Esophagus squamous epithelium (tissue), 5 donors: ENCODE measurements around the gene C12orf76. TPM values are rescaled to one million over a fixed set of nuclear protein-coding genes. Genes with fewer than 3 reads are reported as not detected.

Experiments used
- DNase-seq: peaks from one replicate; lab custom pipeline; 2025; lab: John Stamatoyannopoulos, UW
- H3K27ac ChIP-seq, 4 donors: fragments of 200-600 bp; sonication (generic); one replicate each; pipeline ENCODE4 v1.5.1; 2016 to 2019; ENCODE audit warnings: mild to moderate bottlenecking in 1 of 4
- H3K27me3 ChIP-seq, 4 donors: fragments of 200-600 bp; sonication (generic); 1 replicate in 3 of 4; 2 replicates in 1 of 4; pipeline versions ENCODE4 v1.5.1 to v1.6.0; 2017 to 2021; ENCODE audit warnings: antibody characterized with exemption in 1 of 4
- H3K36me3 ChIP-seq, 3 donors: fragments of 200-600 bp; sonication (generic); one replicate each; pipeline ENCODE4 v1.5.1; 2016 to 2019
- H3K4me1 ChIP-seq, 3 donors: fragments of 200-600 bp; sonication (generic); one replicate each; pipeline ENCODE4 v1.5.1; 2017 to 2019
- H3K4me3 ChIP-seq, 4 donors: fragments of 200-600 bp; sonication (generic); 1 replicate in 3 of 4; 2 replicates in 1 of 4; pipeline ENCODE4 v1.5.1; 2016 to 2019; ENCODE audit warnings: mild to moderate bottlenecking in 2 of 4, moderate library complexity in 1 of 4
- H3K9me3 ChIP-seq, 3 donors: fragments of 200-600 bp; sonication (generic); one replicate each; pipeline ENCODE4 v1.5.1; 2016 to 2019
- CTCF ChIP-seq, 6 experiments: fragments of 450-650 bp in 4 of 6; fragments of 200-600 bp in 2 of 6; sonication (generic) in 2 of 6; IDR thresholded peaks; one replicate each; pipeline ENCODE4 v1.5.1; 2016 to 2019; ENCODE audit warnings: antibody characterized with exemption in 6 of 6, mild to moderate bottlenecking in 4 of 6, moderate library complexity in 4 of 6
- POLR2A ChIP-seq, 4 donors: fragments of 450-650 bp; IDR thresholded peaks; one replicate each; pipeline ENCODE4 v1.6.1; 2017; ENCODE audit warnings: antibody characterized with exemption in 4 of 4, mild to moderate bottlenecking in 4 of 4, moderate library complexity in 3 of 4
- WGBS, 2 donors: methylation state at CpG; one replicate each; pipeline ENCODE4 v1.1.5; 2018; 5-methylcytosine and 5-hydroxymethylcytosine counted together
- intact Hi-C: fragments of 100-400 bp; cut with DNase I; formaldehyde crosslinking; loops from one replicate; pipeline ENCODE4 v1.15.0; 2022
- small RNA-seq, 4 donors: library from RNA; depleted of rRNA; stranded (forward); fragments of <200 nt; gene quantifications; one replicate each; pipeline ENCODE3, GENCODE V24; 2016
- total RNA-seq, 4 donors: library from RNA; depleted of rRNA; stranded (reverse); fragments of >200 nt; gene quantifications; one replicate each; pipeline ENCODE4 v1.1.0, GENCODE V29; 2016
- donor health status: DM: yes; HTN: yes; CAD: no.

C12orf76 gene
- total RNA-seq, 4 donors from 2014 or later, result 3.2 to 10.8 (median 5.9) TPM

- no peaks in the 10 kb centered on the region for H3K9me3 ChIP-seq
- intact Hi-C loops, result no loop called here
- WGBS, 2 donors, result 25 to 31% methylated on average over 6 of the region's 6 CpGs
- peak overlapping the region in 3 of 4 donors; percentile 96 to 99 (median 97) for H3K4me3 ChIP-seq
- DNase-seq, result no peak
- no peaks in the 10 kb centered on the region for H3K27me3 ChIP-seq
- no peak for TF ChIP-seq CTCF (IDR thresholded peaks at IDR 0.05)
- TF ChIP-seq POLR2A (IDR thresholded peaks at IDR 0.05), result no peak
- H3K27ac ChIP-seq, result peak overlapping the region; percentile 5 to 93 (median 88)
- peaks cover 0 to 21% (median 0%) of the 10 kb centered on the region in 3 donors for H3K36me3 ChIP-seq
- H3K4me1 ChIP-seq, result peaks cover 0 to 50% (median 22%) of the 10 kb centered on the region in 3 donors
Observed at GRCh38 chr12:109994401-109995175, 53.7 kb downstream of the C12orf76 start.

- Histone ChIP-seq H3K4me3 (no peak overlapping the region), H3K27me3 (no peaks in the 10 kb centered on the region), H3K9me3 (no peaks in the 10 kb centered on the region), H3K36me3 (peaks cover 0 to 36% (median 0%) of the 10 kb centered on the region in 3 donors), H3K4me1 (peaks cover 0 to 50% (median 15%) of the 10 kb centered on the region in 3 donors), H3K27ac (no peak overlapping the region)
- TF ChIP-seq CTCF (IDR thresholded peaks at IDR 0.05) (no peak), POLR2A (IDR thresholded peaks at IDR 0.05) (no peak)
- no peak for DNase-seq
- 84% methylated on average over 2 of the region's 2 CpGs for WGBS, 2 donors
- intact Hi-C loops, result no loop called here
Observed at GRCh38 chr12:109993091-109993490, 55.2 kb downstream of the C12orf76 start.

GRCh38 chr12:109991586-109991985 is 56.7 kb downstream of the C12orf76 start:
- WGBS, 2 donors, result 93% methylated on average over 5 of the region's 5 CpGs
- TF ChIP-seq POLR2A (IDR thresholded peaks at IDR 0.05) (no peak), CTCF (IDR thresholded peaks at IDR 0.05) (no peak)
- intact Hi-C loops, result no loop called here
- no peak for DNase-seq
- Histone ChIP-seq H3K9me3 (no peaks in the 10 kb centered on the region), H3K4me3 (no peak overlapping the region), H3K36me3 (peaks cover 2 to 51% (median 11%) of the 10 kb centered on the region in 3 donors), H3K4me1 (peaks cover 0 to 45% (median 13%) of the 10 kb centered on the region in 3 donors), H3K27me3 (no peaks in the 10 kb centered on the region), H3K27ac (no peak overlapping the region)

Small RNA genes within 50 kb of the gene (small RNA-seq; reads per million reads assigned to genes)
- gene AC007546.2, result 0 reads per million in 4 donors

Other genes starting within 250 kb of the C12orf76 start
- 1 to 10 TPM; 2.8 to 7.5 (median 4.8) TPM for gene TRPV4, start 215.1 kb downstream of the C12orf76 start, total RNA-seq
- gene GLTP, start 168.0 kb downstream of the C12orf76 start, total RNA-seq, result 100 to 1,000 TPM; 315 to 901 (median 457) TPM
- 10 to 100 TPM; 15.7 to 31.7 (median 20.0) TPM for gene TCHP, start 148.2 kb downstream of the C12orf76 start, total RNA-seq
- gene GIT2, start 52.2 kb downstream of the C12orf76 start, total RNA-seq, result 10 to 100 TPM; 14.1 to 31.9 (median 21.0) TPM
- gene ANKRD13A, start 49.1 kb downstream of the C12orf76 start, total RNA-seq, result 10 to 100 TPM; 67.6 to 92.9 (median 72.8) TPM
- gene IFT81, start 75.8 kb upstream of the C12orf76 start, total RNA-seq, result 10 to 100 TPM in 1 of 4 donors, 1 to 10 TPM in 3; 3.6 to 12.6 (median 7.2) TPM
- gene ATP2A2, start 232.7 kb upstream of the C12orf76 start, total RNA-seq, result 100 to 1,000 TPM; 147 to 263 (median 177) TPM